Nephron progenitor cell (in vitro differentiated cells): ENCODE data around the gene CD3G.

ENCODE experiments used
- DNase-seq: peaks from one replicate; pipeline ENCODE4 v3.0.0; 2021
- H3K27ac Mint-ChIP-seq: 2 replicates; pipeline ENCODE4 v1.8.0; 2021; ENCODE audit warnings: mild to moderate bottlenecking, moderate library complexity, mixed read lengths
- H3K27me3 Mint-ChIP-seq: 2 replicates; pipeline ENCODE4 v1.8.0; 2021; ENCODE audit warnings: mild to moderate bottlenecking, low read depth, mixed read lengths; ENCODE audit not compliant: poor library complexity
- H3K36me3 Mint-ChIP-seq: 2 replicates; pipeline ENCODE4 v1.8.0; 2021; ENCODE audit warnings: low read depth, mixed read lengths
- H3K4me1 Mint-ChIP-seq: 2 replicates; pipeline ENCODE4 v1.8.0; 2021; ENCODE audit warnings: mixed read lengths
- H3K4me3 Mint-ChIP-seq: 2 replicates; pipeline ENCODE4 v1.8.0; 2021; ENCODE audit warnings: mild to moderate bottlenecking, moderate library complexity, mixed read lengths
- H3K9me3 Mint-ChIP-seq: 2 replicates; pipeline ENCODE4 v1.8.0; 2021; ENCODE audit warnings: mild to moderate bottlenecking, moderate library complexity, mixed read lengths
- TF ChIP-seq, protein P1 (sequence below): fragments of 200-600 bp; sonication (generic); IDR thresholded peaks from 2 replicates; pipeline ENCODE4 v1.5.0; 2021; ENCODE audit warnings: antibody characterized with exemption

Gene CD3G

DNA sequence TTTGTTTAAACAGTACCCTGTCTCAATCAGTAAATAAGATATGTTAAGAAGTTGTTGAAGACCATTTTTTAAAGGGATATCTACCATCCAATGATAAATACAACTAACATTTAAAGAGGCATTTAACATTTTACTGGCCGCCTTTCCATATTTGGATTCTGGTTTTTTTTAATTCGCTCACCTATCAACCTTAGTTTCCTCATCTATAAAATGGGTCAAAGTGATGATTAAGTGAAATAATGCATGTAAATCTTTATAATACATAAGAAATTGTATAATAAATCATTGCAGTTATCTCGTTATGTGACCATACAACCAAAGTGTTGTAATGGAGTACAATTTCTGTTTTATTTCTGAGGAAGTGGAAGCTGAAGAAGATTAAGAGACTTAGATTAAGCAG lies 39.5 kb downstream of the CD3G start:
- Mint-ChIP-seq H3K4me3 (no peak overlapping the region), H3K27ac (no peak overlapping the region), H3K27me3 (no peaks in the 10 kb centered on the region), H3K36me3 (peaks cover 38% of the 10 kb centered on the region), H3K4me1 (no peaks in the 10 kb centered on the region), H3K9me3 (no peaks in the 10 kb centered on the region)
- TF ChIP-seq, protein P1, sequence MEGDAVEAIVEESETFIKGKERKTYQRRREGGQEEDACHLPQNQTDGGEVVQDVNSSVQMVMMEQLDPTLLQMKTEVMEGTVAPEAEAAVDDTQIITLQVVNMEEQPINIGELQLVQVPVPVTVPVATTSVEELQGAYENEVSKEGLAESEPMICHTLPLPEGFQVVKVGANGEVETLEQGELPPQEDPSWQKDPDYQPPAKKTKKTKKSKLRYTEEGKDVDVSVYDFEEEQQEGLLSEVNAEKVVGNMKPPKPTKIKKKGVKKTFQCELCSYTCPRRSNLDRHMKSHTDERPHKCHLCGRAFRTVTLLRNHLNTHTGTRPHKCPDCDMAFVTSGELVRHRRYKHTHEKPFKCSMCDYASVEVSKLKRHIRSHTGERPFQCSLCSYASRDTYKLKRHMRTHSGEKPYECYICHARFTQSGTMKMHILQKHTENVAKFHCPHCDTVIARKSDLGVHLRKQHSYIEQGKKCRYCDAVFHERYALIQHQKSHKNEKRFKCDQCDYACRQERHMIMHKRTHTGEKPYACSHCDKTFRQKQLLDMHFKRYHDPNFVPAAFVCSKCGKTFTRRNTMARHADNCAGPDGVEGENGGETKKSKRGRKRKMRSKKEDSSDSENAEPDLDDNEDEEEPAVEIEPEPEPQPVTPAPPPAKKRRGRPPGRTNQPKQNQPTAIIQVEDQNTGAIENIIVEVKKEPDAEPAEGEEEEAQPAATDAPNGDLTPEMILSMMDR = no peak
- DNase-seq = no peak

DNA sequence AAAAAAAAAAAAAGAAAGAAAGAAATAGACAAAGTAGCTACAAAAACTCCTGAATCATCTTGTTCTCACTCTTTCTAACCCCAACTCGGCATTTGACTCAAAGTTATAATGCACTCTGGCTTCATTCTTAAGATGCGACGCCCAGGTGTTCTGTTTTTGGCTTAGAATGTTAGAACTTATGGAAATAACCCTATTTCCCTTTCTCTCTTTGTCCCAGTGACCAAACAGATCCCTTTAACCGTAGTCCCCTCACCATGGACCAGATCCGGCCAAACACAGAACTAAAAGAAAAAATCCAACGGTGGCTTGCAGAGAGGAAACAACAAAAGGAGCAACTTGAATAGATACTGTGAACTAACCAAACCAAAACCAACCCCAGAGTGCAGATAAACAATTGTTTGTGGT lies 52.0 kb downstream of the CD3G start:
- Mint-ChIP-seq H3K27ac (peak overlapping the region; percentile 26), H3K27me3 (peaks cover 2% of the 10 kb centered on the region), H3K36me3 (peaks cover 31% of the 10 kb centered on the region), H3K4me3 (no peak overlapping the region), H3K4me1 (peaks cover 7% of the 10 kb centered on the region), H3K9me3 (no peaks in the 10 kb centered on the region)
- TF ChIP-seq, protein P1 = no peak
- no peak for DNase-seq

DNA sequence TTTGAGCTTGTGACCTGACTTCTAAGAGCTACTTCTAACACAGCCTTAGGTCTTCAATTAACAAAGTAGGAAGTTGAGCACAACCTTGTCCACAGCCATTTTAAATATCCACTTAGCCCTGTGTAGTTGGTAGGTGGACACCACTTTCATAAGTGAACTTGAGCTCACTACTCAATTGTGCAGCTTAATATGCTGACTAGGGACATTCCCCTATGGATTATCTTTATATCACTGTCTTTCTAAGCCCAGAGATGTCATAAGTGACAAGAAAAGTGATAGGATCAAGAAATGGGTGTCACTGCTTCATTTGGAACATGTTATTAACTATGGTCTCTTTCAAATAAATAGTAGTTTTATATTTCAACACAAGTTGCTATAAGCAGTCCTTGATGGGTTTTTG lies 53.3 kb downstream of the CD3G start:
- TF ChIP-seq, protein P1 = no peak
- H3K36me3 Mint-ChIP-seq = peaks cover 24% of the 10 kb centered on the region
- H3K4me3 Mint-ChIP-seq = no peak overlapping the region
- H3K27me3 Mint-ChIP-seq = peaks cover 2% of the 10 kb centered on the region
- H3K27ac Mint-ChIP-seq = no peak overlapping the region
- no peak for DNase-seq
- H3K4me1 Mint-ChIP-seq = peaks cover 15% of the 10 kb centered on the region
- H3K9me3 Mint-ChIP-seq = no peaks in the 10 kb centered on the region

DNA sequence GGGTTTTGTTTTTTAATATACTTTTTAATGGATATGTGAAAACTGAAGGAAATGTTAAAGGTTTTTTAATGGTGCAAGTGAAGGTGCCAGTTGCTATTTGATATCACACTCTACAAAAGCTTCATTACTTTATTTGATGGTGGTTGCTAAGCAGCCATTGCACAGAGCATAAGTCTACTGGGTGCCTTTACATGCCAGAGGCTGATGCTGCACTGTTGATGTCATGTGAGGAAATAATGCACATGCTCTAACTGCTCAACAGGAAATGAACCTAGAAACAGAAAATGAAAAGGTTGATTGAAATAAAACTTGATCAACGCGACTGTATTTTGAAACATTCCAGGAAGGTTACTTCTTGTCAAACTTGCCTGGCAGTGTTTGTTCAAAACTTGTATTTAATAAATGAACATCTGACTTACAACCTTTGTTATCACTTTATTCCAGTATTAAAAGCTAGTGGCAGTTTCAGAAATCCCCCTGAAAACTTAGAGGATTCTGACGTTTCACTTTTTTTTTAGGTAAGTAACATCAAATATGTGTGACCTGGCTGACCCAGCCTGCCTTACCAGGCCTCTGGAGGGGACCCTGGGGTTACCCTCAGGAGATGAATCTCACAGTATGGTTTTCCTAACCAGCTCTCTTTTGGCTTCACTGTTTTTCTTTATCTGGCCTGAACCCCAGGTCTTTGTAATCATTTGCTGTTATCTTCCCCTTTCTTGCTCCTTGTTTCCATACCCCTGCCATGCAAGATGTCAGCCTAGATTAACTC lies 54.8 kb downstream of the CD3G start:
- Mint-ChIP-seq H3K36me3 (peaks cover 16% of the 10 kb centered on the region), H3K4me3 (no peak overlapping the region), H3K9me3 (no peaks in the 10 kb centered on the region), H3K27ac (no peak overlapping the region), H3K27me3 (peaks cover 2% of the 10 kb centered on the region), H3K4me1 (peaks cover 22% of the 10 kb centered on the region)
- TF ChIP-seq, protein P1 = no peak
- no peak for DNase-seq

DNA sequence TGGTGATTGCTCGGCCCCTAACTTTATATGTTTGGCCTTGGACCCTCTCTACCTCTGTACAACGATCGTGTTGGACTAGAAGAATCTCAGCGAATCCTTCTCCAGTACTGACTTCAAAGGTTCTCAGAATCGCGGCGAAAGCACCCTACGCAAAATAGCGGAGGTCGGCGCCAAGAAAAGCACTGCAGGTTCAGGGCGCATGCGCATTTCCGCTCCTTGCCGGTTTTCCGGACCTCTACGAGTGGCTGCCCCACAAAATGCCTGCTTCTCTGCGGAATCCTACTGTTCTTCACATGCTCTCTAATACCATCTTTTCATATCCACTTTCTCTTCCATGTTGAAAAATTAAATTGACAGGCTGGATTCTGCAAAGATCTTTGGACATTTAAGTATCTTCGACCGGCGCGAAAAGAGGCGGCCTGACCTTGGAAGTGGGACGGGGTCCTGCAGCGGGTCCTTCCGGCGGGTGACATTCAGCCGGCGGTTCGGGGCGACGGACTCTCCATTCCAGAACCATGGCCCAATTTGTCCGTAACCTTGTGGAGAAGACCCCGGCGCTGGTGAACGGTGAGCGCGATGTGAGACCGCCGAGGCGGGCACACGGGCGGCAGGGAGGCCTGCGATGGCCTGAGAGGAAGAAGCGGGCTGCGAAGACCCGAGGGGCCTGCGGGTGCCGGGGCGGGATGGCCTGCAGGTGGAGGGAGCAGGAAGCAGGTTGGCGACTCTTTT lies 57.2 kb downstream of the CD3G start, which contains the start of gene ATP5MG:
Gene ATP5MG, plus strand, starts transcription at position 456 of the 729 bp plus-strand sequence. Its CDS starts 60 bp downstream, at position 516.
- peak within 1 kb of the TSS; percentile 100 for H3K27ac Mint-ChIP-seq
- TF ChIP-seq, protein P1 = no peak
- H3K4me1 Mint-ChIP-seq = peaks cover 28% of the 10 kb centered on the region
- peak within 1 kb of the TSS; percentile 95 for H3K4me3 Mint-ChIP-seq
- H3K27me3 Mint-ChIP-seq = peaks cover 2% of the 10 kb centered on the region
- DNase-seq = peak; percentile 90
- H3K9me3 Mint-ChIP-seq = no peaks in the 10 kb centered on the region
- H3K36me3 Mint-ChIP-seq = peaks cover 10% of the 10 kb centered on the region
